NCI-H526 treated with DMSO at 0.1 percent for 48 hours (cell line): ENCODE data around the gene DDC.
"Not testable (repeated sequence)": the region's sequence is repeated elsewhere in the genome, so short reads cannot be mapped to it uniquely, and the experiment has no call there.

Experiments
- DNase-seq: peaks from one replicate; lab custom pipeline; 2025; lab: John Stamatoyannopoulos, UW

Gene DDC

GRCh38 chr7:50519350-50519749, 45.9 kb downstream of the DDC start:
- not testable (repeated sequence) for DNase-seq

- DNase-seq: no peak
Measured at GRCh38 chr7:50513166-50513871, 51.9 kb downstream of the DDC start.

GRCh38 chr7:50512384-50512783, 52.8 kb downstream of the DDC start:
- no peak for DNase-seq

- DNase-seq: no peak
Measured at GRCh38 chr7:50509459-50509858, 55.7 kb downstream of the DDC start.

- no peak for DNase-seq
Measured at GRCh38 chr7:50508471-50508943, 56.7 kb downstream of the DDC start.

- DNase-seq: no peak
Measured at GRCh38 chr7:50507898-50508470, 57.2 kb downstream of the DDC start.

- no peak for DNase-seq
Measured at GRCh38 chr7:50505553-50506210, 59.5 kb downstream of the DDC start.

- DNase-seq: no peak
Measured at GRCh38 chr7:50504646-50505546, 60.3 kb downstream of the DDC start.

GRCh38 chr7:50502947-50503346, 62.3 kb downstream of the DDC start:
- no peak for DNase-seq

GRCh38 chr7:50502001-50502684, 63.1 kb downstream of the DDC start:
- DNase-seq: no peak

- DNase-seq: no peak
Measured at GRCh38 chr7:50499092-50499491, 66.1 kb downstream of the DDC start.

GRCh38 chr7:50497968-50498367, 67.2 kb downstream of the DDC start:
- no peak for DNase-seq

- no peak for DNase-seq
Measured at GRCh38 chr7:50497068-50497642, 68.0 kb downstream of the DDC start.

GRCh38 chr7:50496569-50496968, 68.6 kb downstream of the DDC start:
- DNase-seq: no peak

GRCh38 chr7:50495746-50496145, 69.5 kb downstream of the DDC start:
- DNase-seq: no peak

GRCh38 chr7:50492770-50493519, 72.3 kb downstream of the DDC start:
- DNase-seq: no peak

- no peak for DNase-seq
Measured at GRCh38 chr7:50491943-50492342, 73.3 kb downstream of the DDC start.

GRCh38 chr7:50491209-50491608, 74.0 kb downstream of the DDC start:
- no peak for DNase-seq

- no peak for DNase-seq
Measured at GRCh38 chr7:50488379-50488778, 76.8 kb downstream of the DDC start.

GRCh38 chr7:50486512-50486911, 78.7 kb downstream of the DDC start:
- no peak for DNase-seq

GRCh38 chr7:50481867-50482266, 83.3 kb downstream of the DDC start:
- no peak for DNase-seq
